Upper lobe of right lung (tissue), 1 donor: ENCODE measurements around the gene NLRP8. TPM values are rescaled to one million over a fixed set of nuclear protein-coding genes. Genes with fewer than 3 reads are reported as not detected.
"Not testable (repeated sequence)": the region's sequence is repeated elsewhere in the genome, so short reads cannot be mapped to it uniquely, and the experiment has no call there.

Experiments
- ATAC-seq: fragments of 200-7000 bp; cut with Tn5 transposase; one replicate; pipeline ENCODE4 v1.9.1; 2020; ENCODE audit warnings: mild to moderate bottlenecking, moderate library complexity
- DNase-seq: peaks from one replicate; pipeline ENCODE4 v3.0.0-alpha.2; 2020
- H3K27ac ChIP-seq: fragments of 200-600 bp; one replicate; pipeline ENCODE4 v1.8.0; 2022
- H3K27me3 ChIP-seq: fragments of 200-600 bp; one replicate; pipeline ENCODE4 v1.8.0; 2022; ENCODE audit warnings: mild to moderate bottlenecking
- H3K36me3 ChIP-seq: fragments of 200-600 bp; one replicate; pipeline ENCODE4 v1.8.0; 2022
- H3K4me1 ChIP-seq: fragments of 200-600 bp; one replicate; pipeline ENCODE4 v1.8.0; 2022
- H3K4me3 ChIP-seq: fragments of 200-600 bp; one replicate; pipeline ENCODE4 v1.8.0; 2022; ENCODE audit warnings: mild to moderate bottlenecking
- H3K9me3 ChIP-seq: fragments of 200-600 bp; one replicate; pipeline ENCODE4 v1.8.0; 2022
- intact Hi-C: fragments of 100-400 bp; cut with DNase I; formaldehyde crosslinking; loops from one replicate; pipeline ENCODE4 v1.11.0; 2022
- total RNA-seq: library from RNA; stranded (reverse); fragmentation: NEBNext Ultra II Directional; extraction: Animal tissue kit (Norgen Biotek cat#: 25700); gene quantifications from one replicate; pipeline ENCODE4 v1.2.1, GENCODE V29; 2021
- TF ChIP-seq, protein P1 (sequence below): fragments of 200-600 bp; IDR thresholded peaks from one replicate; pipeline ENCODE4 v1.8.0; 2022; ENCODE audit warnings: antibody characterized with exemption
- donor health status: DM: no; HTN: yes; CAD: no; lungs with severe emphysema.

Gene NLRP8
- total RNA-seq, 1 donor from 2014 or later: not detected

DNA sequence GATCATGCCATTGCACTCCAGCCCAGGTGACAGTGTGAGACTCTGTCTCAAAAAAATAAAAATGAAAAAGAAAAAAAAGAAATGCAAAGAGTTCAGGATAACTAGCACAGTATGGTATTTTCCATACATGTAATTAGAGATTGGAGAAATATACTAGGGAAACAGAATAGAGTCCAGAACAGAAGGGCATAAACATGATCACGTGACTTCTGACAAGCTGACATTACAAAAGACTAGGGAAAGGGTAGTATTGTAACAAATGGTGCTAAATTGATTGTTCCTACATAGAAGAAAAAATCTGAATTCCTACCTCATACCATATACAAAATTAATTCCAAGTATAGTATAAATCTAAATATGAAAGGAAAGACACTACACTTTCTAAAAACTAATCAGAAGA, 37.6 kb downstream of the NLRP8 start:
- TF ChIP-seq, protein P1, sequence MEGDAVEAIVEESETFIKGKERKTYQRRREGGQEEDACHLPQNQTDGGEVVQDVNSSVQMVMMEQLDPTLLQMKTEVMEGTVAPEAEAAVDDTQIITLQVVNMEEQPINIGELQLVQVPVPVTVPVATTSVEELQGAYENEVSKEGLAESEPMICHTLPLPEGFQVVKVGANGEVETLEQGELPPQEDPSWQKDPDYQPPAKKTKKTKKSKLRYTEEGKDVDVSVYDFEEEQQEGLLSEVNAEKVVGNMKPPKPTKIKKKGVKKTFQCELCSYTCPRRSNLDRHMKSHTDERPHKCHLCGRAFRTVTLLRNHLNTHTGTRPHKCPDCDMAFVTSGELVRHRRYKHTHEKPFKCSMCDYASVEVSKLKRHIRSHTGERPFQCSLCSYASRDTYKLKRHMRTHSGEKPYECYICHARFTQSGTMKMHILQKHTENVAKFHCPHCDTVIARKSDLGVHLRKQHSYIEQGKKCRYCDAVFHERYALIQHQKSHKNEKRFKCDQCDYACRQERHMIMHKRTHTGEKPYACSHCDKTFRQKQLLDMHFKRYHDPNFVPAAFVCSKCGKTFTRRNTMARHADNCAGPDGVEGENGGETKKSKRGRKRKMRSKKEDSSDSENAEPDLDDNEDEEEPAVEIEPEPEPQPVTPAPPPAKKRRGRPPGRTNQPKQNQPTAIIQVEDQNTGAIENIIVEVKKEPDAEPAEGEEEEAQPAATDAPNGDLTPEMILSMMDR: no peak
- H3K27me3 ChIP-seq: no peaks in the 10 kb centered on the region

DNA sequence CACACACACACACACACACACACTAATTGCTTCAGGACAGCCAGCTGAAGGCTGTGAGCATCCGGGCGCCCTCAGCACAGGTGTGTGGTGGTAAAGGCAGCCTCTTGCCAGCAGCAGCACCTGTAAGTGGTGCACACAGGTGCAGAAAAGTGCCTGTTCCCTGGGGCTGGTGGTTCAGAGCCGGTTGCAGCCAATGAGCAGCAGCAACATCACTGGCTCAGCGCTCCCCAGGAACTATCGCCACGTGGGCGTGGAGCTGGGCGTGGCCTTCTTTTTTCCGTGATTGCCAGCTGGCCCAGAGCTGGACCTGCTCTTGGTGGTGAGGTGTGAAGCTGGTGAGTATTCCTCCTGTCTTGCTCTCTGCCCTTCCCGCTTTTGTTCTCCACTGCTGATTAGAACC, 38.9 kb downstream of the NLRP8 start, which contains the start of gene NLRP5:
Gene NLRP5, plus strand, starts transcription at position 289 of the 400 bp plus-strand sequence.
- Histone ChIP-seq H3K27ac (no peak within 1 kb of the TSS), H3K36me3 (no peaks in the 10 kb centered on the region), H3K4me1 (no peaks in the 10 kb centered on the region), H3K9me3 (no peaks in the 10 kb centered on the region), H3K27me3 (no peaks in the 10 kb centered on the region), H3K4me3 (no peak within 1 kb of the TSS)
- intact Hi-C loops: no loop called here
- DNase-seq: no peak
- TF ChIP-seq, protein P1: no peak
- ATAC-seq: no peak

More for the DNA sequence above, 37.6 kb downstream of the NLRP8 start:
- DNase-seq (no peak), ATAC-seq (no peak)
- H3K4me1 ChIP-seq: no peaks in the 10 kb centered on the region
- no peaks in the 10 kb centered on the region for H3K9me3 ChIP-seq
- H3K4me3 ChIP-seq: no peak overlapping the region
- no peaks in the 10 kb centered on the region for H3K36me3 ChIP-seq
- intact Hi-C loops: no loop called here
- no peak overlapping the region for H3K27ac ChIP-seq

DNA sequence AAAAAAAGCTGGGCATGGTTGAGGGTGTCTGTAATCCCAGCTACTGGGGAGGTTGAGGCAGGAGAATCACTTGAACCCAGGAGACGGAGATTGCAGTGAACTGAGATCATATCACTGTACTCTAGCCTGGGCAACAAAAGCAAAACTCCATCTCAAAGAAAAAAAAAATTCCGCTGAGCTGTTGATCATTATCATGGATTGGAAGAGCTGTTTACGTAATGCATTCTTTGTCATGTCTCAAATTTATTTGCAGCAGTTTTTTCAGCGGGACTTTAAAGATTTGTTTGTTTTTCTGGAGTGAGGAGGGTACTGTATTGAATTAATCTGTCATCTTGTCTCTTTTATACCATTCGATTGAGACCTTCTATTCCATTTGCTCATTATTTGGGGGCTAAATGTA, 43.2 kb downstream of the NLRP8 start:
- H3K36me3 ChIP-seq: no peaks in the 10 kb centered on the region
- no peak for ATAC-seq

DNA sequence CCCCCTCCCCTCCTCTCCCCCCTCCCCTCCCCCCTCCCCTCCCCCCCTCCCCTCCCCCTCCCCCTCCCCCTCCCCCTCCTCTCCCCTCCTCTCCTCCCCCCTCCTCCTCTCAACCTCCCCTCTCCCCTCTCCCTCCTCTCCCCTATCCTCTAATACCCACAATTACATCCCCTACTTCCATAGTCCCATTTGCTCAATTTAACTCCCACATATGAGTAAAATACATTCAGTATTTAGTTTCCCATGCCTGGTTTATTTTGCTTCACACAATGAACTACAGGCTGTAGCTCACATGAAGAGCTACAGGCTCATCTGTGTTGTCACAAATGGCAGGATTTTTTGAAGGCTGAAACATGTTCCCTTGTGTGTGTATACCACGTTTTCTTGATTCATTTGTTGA, 45.9 kb downstream of the NLRP8 start:
- H3K4me1 ChIP-seq: no peaks in the 10 kb centered on the region
- intact Hi-C loops: no loop called here
- H3K4me3 ChIP-seq: no peak overlapping the region
- H3K27me3 ChIP-seq: no peaks in the 10 kb centered on the region
- no peaks in the 10 kb centered on the region for H3K9me3 ChIP-seq
- no peak for ATAC-seq
- H3K36me3 ChIP-seq: no peaks in the 10 kb centered on the region
- DNase-seq: no peak
- TF ChIP-seq, protein P1: no peak
- no peak overlapping the region for H3K27ac ChIP-seq

More for the DNA sequence above, 43.2 kb downstream of the NLRP8 start:
- no peak for DNase-seq
- Histone ChIP-seq H3K9me3 (no peaks in the 10 kb centered on the region), H3K4me3 (no peak overlapping the region), H3K4me1 (no peaks in the 10 kb centered on the region), H3K27ac (no peak overlapping the region), H3K27me3 (no peaks in the 10 kb centered on the region)
- intact Hi-C loops: no loop called here
- TF ChIP-seq, protein P1: no peak

DNA sequence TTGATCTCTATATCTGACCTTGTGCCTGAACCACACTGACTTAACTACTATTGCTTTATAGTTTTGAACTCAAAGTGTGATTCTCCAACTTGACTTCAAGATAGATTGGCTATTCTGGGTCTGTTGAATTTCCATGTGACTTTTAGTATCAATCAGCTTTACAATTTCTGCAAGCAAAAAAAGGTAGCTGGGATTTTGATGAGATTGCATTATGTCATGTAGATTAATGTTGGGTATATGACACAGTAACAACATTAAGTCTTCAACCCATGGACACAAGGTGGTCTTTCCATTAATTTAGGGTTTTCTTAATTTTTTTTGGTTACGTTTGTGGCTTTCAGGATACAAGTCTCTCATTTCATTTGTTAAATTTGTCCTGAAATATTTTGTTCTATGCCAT, 67.1 kb downstream of the NLRP8 start:
- TF ChIP-seq, protein P1: no peak
- H3K27ac ChIP-seq: no peak overlapping the region
- no peak for ATAC-seq
- intact Hi-C loops: no loop called here
- DNase-seq: no peak
- no peaks in the 10 kb centered on the region for H3K27me3 ChIP-seq
- H3K4me1 ChIP-seq: no peaks in the 10 kb centered on the region
- no peaks in the 10 kb centered on the region for H3K9me3 ChIP-seq
- H3K4me3 ChIP-seq: no peak overlapping the region
- no peaks in the 10 kb centered on the region for H3K36me3 ChIP-seq

DNA sequence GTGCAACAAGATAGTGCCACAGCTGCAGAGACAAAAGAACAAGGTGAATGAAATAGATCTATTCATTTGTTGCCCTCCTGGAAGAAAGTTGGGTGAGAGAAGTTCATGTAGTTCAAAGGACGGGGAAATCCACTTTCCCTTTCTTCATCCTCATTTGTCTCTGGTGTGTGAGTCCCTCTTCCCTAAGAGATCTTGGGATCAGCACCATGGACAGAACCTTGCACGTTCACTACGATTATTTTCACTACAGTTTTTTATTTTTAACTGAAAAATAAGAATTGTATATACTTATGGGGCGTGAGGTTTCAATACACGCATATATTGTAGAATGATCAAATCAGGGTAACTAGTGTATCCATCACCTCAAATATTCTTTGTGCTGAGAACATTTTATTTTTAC, 68.1 kb downstream of the NLRP8 start:
- Histone ChIP-seq H3K4me3 (no peak overlapping the region), H3K9me3 (no peaks in the 10 kb centered on the region), H3K27ac (no peak overlapping the region), H3K4me1 (no peaks in the 10 kb centered on the region), H3K36me3 (no peaks in the 10 kb centered on the region), H3K27me3 (no peaks in the 10 kb centered on the region)
- DNase-seq: no peak
- no peak for ATAC-seq
- intact Hi-C loops: no loop called here
- TF ChIP-seq, protein P1: no peak

DNA sequence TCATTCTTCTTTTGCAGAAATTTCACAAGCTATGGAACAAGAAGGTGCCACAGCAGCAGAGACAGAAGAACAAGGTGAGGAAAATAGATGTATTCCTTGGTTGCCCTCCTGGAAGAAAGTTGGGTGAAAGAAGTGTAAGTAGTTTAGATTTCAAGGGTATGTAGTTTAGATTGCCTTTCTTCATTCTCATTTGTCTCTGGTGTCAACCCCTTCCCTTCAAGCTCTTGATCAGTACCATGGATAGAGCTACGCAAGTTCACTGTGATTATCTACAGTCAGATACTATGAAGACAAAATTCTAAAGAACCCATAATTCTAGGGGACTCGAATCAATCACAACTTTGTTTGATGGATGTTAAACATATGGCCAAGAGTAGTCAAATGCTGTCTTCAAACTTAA, 71.7 kb downstream of the NLRP8 start:
- H3K4me3 ChIP-seq, DNase-seq, H3K9me3 ChIP-seq, H3K27me3 ChIP-seq, ATAC-seq, H3K4me1 ChIP-seq, intact Hi-C loops, H3K36me3 ChIP-seq, H3K27ac ChIP-seq: not testable (repeated sequence)

DNA sequence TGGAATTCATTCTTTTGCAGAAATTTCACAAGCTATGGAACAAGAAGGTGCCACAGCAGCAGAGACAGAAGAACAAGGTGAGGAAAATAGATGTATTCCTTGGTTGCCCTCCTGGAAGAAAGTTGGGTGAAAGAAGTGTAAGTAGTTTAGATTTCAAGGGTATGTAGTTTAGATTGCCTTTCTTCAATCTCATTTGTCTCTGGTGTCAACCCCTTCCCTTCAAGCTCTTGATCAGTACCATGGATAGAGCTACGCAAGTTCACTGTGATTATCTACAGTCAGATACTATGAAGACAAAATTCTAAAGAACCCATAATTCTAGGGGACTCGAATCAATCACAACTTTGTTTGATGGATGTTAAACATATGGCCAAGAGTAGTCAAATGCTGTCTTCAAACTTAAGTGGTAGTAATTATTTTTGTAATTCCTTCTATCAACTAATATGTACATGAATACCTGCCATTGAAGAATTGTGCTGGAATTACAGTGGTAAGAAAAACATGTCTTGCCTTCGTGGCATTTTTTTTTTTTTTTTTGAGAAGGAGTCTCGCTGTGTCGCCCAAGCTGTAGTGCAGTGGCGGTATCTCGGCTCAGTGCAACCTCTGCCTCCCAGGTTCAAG, 72.8 kb downstream of the NLRP8 start:
- H3K4me3 ChIP-seq, ATAC-seq, H3K9me3 ChIP-seq, H3K4me1 ChIP-seq, H3K36me3 ChIP-seq, H3K27ac ChIP-seq, DNase-seq, intact Hi-C loops, H3K27me3 ChIP-seq: not testable (repeated sequence)
